Stimulated activated CD8-positive, alpha-beta memory T cell treated with anti-CD3 and anti-CD28 coated beads, Interleukin-4, amount 100 ng/mL, for 1 hour (primary cell): Measurements from ENCODE around the gene COL21A1.

Experiments
- DNase-seq, 2 donors: peaks; one replicate each; pipeline ENCODE4 v3.0.0-alpha.2; 2020; ENCODE audit warnings: low read depth in 2 of 2, low spot score in 1 of 2

Gene COL21A1

DNA sequence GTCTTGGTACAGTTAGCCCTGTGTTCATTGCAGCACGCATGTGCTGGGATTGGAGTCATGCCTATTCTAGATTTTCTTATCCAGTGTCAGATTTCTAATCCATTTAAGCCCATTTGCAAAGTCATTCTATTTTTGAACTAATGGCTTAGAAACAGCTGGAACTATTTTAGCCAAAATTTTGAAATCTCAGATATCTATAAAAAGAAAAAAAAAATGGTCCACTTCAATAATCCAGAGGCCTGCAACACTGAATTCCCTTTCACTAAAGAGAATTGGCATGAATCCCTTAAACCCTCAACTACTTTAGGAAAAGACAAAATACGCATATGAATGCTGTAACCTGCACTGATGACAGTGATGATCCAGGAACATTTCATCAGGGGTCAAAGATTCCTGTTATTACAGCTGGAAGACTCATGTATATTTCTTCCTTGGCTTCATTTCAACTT lies 1.5 kb downstream of the COL21A1 start:
- no peak for DNase-seq

DNA sequence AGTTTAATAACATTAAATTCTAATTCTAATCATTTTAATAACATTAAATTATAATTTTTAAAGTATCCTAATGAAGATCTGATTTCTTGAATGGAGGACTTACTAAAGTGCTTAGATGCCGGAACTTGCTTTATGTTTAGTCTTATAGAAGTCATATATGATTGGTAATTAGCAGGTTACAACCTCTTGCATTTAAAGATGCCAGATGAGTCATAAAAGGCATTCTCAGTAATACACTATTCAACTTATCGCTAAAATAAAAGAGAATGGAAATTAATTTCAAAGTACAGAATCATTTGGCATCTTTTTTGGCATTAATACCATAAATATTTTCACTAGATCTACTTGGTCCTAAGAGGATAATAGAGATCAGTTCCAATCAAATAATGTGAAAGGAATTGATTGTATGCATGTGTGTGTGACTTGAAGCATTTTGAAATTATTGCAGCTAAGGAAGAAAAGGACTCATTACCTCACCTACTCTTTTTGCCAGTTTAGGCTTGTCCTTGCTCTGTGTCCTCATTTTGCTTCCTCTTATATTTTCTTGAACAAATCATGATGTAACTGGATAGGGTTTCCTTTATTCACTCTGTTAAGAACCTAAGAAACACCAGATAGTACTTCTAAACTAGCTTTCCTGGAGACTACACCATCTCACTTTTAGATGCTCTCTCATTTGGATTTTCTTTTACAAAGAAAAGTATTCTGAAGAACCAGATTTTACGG lies 2.7 kb downstream of the COL21A1 start:
- no peak for DNase-seq

DNA sequence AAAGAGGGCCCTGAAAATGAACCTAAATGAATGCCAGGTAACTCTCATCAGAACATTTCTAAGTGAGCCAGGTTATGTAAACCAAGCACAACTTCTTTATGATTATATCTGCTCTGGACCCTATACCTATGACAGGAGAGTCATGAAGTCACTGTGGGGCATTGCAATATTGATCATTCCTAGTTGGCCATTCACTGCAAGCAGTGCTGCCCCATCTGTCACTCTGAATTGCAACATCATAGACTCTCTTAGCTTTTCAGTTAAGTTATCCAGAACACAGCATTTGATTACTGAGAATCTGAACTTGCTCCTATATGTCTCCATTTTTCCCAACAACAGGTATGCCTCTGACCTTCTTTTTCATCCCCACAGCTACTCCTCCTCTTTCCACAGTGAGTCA lies 3.3 kb downstream of the COL21A1 start:
- no peak for DNase-seq

DNA sequence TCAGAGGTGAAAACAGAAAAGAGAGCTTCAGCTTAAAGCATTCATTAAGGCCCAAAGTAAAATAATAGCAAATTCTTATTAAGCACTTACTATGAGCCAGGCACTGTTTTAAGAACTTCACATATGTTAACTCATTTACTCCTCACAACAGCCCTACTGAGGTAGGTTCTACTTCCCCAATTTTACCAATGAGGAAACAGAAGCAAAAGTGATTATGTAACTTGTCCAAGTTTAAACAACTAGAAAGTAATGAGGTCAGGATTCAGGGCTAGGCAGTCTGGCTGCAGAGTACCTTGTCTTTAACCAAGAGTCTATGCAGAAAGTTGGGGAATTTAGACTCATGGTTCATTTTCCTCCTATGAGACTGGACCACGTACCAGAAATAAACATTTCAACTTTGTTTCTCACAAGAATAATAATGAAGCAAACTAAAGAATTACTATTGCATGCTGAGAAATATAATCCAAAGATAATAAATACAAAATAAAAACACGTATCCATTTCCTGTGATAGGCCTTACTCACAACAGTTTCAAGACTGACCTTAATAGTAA lies 3.8 kb downstream of the COL21A1 start:
- DNase-seq = no peak

DNA sequence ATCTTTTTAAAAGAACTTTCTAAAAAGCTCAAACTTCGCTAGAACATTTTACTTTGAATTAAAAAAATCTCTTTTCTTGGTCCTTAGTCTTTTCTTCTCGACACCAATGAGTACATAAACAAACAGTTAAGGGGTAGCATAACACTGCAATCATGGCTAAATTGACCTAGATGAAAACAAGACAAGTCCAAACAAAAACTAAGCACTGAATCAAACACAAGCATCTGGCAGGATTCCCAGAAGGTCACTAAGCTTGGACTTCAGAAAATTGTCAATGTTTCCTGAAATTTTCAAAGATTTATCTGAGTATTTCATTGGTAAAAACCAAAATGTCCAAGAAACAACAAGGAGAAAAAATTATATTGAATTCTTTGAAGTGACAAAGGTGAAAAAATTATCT lies 5.0 kb downstream of the COL21A1 start:
- no peak for DNase-seq

DNA sequence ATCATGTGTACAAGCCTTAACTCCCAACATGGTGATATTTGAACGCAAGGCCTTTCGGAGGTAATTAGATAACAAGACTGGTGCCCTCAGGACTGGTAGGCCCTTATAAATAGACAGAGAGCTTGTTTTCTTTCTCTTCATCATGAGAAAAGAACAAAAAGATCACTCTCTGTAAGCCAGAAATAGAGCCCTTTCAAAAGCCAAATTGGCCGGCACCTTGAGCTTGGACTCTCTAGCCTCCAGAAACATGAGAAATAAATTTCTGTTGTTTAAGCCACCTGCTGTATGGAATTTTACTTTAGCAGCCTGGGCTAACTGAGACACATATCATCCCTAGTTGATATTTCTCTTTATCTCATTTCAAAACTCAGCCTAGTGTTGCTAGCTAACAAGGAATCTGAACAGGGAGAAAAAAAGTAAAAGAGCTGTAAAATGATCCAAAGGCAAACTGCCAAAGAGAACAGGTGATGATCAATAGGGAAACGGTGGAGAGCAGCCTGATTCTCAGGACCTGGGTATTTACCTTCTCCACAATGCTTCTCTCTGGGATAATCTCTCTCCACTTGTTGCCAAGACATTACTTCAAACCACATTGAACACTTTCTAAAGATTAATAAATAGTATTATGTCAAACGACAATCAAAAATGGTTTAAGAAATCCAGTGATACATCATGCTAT lies 6.1 kb downstream of the COL21A1 start:
- DNase-seq = no peak

DNA sequence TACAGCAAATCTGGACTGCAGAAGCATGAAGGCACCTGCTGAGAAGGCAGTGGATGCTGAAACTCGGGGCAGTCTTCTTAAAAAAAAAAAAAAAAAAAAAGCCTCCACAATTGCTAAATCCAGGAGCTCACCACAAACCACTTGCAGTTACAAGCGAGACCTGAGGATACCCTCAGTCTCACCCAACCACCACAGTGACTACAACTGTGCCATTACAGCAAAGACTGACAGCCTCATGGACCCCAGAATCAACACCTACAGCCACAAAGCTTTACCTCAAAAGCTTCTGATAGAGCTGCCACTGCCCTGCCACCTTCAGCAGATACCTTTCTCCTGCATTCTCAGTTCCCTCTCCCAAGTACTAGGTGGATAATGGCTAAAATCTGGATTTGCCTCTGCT lies 9.0 kb downstream of the COL21A1 start:
- no peak for DNase-seq

DNA sequence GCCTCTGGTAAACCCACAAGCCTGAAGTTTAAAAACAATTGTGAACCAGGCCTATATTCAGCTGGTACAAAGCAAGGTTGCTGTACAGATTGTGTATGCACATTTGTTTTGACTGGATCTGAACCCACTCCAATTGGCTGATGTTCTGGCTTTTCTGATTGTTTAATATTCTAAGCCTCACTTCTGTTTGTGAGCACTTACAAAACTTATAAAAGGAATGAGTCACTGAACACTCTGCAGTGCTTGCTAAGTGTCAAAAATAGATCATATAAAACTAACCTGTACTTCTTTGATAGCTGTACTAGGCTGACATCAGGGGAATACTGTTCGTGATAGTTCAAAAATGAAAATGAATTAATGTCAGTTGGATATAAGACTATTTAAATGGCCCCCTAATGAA lies 12.1 kb downstream of the COL21A1 start:
- DNase-seq = no peak

DNA sequence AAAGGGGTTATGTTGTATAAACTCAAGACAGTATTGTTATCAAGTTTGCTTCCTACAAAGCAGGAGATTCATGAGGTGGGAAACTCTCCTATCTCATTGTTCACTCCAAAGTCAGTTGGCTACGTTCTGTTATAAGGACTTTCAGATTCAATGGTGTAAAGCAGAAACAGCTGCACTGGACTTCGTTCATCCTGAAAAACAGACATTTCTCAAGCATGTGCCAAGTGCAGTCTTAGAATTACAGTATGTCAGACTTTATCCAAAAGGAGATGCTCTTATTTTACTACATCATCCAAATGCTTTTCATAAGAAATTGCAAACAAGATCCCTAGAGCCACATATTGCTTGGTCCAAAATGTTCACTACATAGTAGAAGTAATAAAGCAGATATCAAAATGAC lies 14.9 kb downstream of the COL21A1 start:
- no peak for DNase-seq

DNA sequence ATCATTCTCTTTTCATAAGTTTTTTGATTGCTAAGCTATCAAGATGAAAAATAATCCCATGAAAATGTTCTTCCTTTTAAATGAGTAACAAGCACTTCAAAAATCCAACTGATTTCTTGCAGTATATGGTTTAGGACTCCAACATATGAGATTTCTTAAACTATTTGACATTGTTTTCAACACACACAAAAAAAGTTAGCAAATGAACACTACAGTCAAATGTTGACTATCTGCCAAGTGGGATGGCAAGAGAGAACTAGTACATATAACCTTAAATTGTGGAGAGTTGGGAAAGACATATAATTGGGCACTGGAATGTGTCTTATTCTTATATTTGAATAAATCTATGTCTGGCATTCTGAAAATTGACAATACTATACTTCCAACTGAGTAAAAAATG lies 15.6 kb downstream of the COL21A1 start:
- no peak for DNase-seq

DNA sequence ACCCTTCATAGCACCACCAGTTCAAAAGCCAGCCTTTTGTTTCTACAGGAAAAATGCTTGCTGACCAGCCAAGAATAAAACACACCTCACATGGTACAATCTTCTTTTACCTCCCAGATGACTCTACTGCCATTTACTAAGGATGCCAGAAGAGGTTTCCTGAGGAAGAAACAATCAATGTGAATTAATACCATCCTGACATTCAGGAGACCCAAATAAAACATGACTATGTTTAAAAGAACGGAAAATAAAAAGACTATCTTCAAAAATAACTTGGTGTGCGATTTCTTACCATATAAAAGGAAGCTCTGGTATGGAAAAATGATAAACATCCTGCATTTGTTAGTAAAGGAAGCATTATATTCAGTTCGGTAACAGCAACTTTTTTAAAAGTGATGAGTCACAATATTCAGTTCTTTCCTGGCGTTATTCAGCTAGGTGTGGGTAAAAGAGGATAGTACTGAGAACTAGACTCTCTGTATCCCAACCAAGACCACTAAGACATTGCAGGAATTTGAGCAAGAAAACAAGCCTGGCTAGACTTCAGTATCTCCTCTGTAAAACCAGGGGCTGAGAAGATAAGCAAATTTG lies 16.3 kb downstream of the COL21A1 start:
- no peak for DNase-seq

DNA sequence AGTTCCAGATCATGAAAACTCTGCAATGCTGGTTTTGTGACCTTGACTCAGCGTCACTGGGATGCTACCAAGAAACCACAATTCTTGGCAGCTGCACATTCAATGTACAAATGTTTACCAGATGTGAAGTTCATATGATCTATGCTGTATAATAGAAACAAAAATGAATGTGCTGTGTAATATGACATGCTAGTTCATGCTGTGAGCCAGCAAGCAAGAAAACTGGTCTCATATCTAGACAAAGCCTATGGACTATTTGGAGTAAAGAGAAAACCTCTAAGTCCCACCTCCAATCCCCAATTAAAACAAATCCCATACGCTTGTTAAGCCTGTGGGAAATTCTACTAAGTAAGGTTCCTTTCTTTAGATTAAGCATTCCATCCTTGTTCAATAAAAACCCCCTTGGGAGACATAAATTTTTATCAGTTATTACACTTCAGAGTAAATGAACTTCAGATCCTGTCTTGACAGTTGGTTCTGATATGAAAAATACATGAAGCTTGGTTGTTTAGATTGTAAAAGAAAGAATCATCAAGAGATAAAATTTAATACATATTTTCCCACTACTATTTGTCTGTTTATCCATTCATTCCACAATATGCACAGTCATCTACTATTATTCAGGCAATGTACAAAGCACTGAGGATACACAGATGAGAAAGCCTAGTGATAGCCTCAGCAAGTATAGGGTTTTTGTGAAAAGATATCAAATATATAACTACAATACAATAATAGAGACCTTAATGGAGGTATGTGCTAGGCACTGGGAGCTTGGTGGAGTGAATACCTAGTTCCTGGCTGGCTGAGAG lies 20.1 kb downstream of the COL21A1 start:
- DNase-seq = no peak

DNA sequence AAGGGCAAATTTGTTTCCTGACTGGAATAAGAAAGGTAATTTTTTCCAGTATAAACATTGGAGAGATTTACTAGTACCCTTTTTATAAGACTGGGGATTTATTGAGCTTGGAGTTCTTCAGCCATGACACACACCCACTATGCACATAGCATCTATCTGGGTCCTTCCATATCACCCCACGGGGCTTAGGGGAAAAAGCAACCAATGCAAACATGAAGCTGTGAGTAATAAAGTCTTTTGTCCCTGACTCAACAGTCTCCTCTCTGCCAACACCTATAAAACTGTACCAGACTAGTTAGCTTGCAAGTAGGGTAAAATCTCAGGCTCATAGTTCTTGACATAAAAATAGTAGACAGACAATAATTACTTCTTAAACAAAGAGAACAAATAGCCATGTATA lies 23.4 kb downstream of the COL21A1 start:
- DNase-seq = no peak

DNA sequence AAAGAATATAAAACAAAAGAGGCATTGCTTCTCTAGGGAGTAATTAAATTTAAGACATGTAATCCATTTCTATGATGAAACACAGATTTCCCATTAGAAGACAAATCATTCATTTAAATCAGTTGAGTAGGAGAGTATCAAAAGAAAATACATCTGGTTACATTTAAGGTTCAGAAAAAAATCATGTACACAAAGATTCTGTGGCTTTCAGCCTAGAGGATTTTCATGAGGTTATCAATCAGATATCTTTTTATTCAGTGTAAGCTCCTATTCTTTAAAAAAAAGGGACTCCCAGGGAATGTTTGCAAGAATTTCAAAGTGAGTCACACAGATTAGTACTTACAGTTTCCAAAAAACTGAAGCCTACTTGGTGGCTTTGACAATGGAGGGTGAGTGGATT lies 24.9 kb downstream of the COL21A1 start:
- no peak for DNase-seq

DNA sequence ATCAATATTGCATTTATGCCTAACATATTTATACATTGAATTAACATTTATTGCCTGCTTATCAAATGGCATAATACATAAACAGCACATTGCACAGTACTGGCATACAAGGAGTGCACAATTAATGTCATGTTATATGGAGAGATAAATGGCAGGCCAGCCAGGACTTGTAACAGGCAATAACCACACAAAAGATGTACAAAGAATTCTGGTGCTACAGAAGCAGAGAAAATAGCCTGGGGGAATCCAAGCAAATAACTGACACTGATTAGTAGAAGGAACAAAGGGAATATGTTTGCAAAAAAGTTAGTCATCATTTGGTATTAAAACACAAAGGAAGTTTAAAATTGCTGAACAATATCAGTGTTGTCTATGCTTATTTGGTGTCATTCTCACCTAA lies 27.3 kb downstream of the COL21A1 start:
- no peak for DNase-seq

DNA sequence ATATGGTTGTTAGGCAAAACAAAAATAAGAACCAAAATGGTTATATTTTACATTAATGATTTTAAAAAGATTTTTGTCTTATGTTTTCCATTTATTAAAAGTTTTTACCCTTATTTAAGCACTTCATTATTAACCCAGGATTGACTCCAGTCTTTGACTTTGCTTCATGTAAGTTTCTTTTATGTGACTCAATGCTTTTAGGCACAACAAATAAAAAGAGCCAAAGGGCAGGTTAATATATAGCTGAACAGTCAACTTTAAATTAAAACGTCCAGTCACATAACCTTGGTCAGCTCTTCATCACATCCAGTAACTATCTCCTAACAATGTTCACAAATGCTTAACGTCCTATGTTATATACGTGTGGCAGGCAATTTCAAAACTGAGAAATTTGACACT lies 32.7 kb downstream of the COL21A1 start:
- DNase-seq = no peak

DNA sequence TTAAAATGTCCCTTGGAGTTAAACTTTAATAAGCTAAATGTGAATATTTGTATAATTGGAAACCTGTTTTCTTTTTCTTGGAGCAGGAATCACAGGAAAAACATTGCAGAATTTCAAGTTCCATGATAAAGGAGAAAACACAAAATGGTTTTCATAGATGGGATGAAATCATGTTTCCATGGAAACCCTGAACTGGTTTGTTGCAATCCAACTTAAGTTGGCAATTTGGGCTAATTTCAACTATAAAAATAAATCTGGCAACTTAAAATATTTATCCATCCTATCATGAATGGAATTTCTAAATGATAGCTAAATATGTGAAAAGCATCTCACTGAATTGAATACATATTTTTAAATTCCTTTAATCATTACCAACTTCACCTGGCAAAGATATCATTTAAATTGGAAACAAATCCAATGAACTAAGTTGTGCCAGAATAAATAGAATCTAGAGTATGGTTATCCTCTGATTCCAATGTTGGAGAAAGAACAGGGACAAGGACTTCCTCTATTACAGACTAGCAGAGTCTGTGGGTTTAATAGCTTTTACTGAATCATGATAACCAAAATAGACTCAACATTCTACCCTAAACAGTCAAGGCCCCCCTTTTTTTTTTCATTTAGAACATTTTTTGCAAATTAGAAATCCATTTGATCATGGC lies 33.2 kb downstream of the COL21A1 start:
- no peak for DNase-seq

DNA sequence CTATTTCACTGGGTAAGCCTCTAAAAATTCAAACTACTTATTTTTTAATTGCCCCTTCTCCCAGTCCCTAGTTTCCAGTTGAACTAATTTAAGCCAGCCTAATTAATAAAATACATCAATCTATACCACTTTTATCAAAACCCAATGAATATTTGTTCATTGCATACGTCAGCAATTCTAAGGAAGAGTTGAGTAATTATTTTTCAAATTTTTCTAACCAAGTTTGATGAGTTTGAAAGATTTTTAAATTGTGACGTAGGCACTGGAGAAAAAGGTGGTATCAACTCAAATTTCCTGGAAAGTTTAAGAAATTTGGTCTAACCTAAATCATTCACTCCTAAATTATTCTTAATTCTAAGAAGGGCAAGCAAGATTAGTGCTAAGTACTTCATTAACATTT lies 35.7 kb downstream of the COL21A1 start:
- no peak for DNase-seq

DNA sequence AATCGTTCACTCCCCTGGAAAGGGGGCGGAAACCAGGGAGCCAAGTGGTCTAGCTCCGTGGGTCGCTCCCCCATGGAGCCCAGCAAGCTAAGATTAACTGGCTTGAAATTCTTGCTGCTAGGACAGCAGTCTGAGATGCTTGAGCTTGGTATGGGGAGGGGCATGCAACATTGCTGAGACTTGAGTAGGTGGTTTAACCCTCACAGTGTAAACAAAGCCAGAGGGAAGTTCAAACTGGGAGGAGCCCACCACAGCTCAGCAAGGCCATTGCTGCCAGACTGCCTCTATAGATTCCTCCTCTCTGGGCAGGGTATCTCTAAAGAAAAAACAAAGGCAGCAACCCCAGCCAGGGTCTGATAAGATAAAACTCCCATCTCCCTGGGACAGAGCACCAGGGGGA lies 43.2 kb downstream of the COL21A1 start:
- no peak for DNase-seq

DNA sequence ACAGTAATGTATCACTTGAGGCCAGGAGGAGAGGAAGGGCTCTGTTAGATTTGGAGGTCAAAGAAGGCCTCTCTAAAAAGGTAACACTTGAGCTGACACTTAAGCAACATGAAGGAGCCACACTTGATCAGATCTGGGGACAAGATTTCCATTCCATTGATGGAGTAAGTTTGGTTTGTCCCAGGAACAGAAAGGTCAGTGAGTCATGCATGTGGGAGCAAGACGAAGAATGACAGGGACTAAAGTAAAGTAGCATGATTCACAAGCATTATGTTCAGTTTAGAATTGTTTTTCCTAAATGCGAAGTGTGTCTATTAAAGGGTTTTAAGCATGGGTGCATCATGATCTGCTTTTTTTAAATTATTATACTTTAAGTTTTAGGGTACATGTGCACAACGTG lies 47.4 kb downstream of the COL21A1 start:
- DNase-seq = no peak

DNA sequence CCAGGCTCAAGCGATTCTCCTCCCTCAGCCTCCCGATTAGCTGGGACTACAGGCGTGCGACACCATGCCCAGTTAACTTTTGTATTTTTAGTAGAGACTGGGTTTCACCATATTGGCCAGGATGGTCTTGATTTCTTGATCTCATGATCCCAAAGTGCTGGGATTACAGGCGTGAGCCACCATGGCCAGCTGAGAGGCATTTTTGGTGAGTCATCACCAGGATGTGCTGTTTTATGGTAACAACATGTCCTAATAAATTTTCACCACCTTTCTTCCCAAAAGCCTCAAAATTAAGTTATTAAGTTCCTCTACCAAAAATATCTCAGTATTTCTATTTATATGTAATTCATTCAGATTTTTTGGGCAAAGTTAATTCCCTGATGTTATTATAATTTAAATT lies 53.5 kb downstream of the COL21A1 start:
- DNase-seq = no peak
